KOPT-K1 (cell line): ENCODE measurements around the gene LRP1B.
"Not testable (repeated sequence)": the region's sequence is repeated elsewhere in the genome, so short reads cannot be mapped to it uniquely, and the experiment has no call there.

Source experiments
- H3K27ac ChIP-seq: fragments of 200-600 bp; sonication (generic); 2 replicates; pipeline ENCODE4 v1.5.1; 2016; ENCODE audit warnings: antibody characterized with exemption, mild to moderate bottlenecking, low read depth, low read length; ENCODE audit not compliant: poor library complexity, severe bottlenecking
- H3K36me3 ChIP-seq: fragments of 200-600 bp; sonication (generic); 2 replicates; pipeline ENCODE4 v1.5.1; 2017; ENCODE audit warnings: antibody characterized with exemption, mild to moderate bottlenecking, low read length, moderate library complexity; ENCODE audit not compliant: insufficient read depth
- H3K9me3 ChIP-seq: fragments of 200-600 bp; sonication (generic); 2 replicates; pipeline ENCODE4 v1.5.1; 2017; ENCODE audit warnings: antibody characterized with exemption, low read length, mild to moderate bottlenecking; ENCODE audit not compliant: insufficient read depth, poor library complexity, severe bottlenecking

Gene LRP1B

DNA sequence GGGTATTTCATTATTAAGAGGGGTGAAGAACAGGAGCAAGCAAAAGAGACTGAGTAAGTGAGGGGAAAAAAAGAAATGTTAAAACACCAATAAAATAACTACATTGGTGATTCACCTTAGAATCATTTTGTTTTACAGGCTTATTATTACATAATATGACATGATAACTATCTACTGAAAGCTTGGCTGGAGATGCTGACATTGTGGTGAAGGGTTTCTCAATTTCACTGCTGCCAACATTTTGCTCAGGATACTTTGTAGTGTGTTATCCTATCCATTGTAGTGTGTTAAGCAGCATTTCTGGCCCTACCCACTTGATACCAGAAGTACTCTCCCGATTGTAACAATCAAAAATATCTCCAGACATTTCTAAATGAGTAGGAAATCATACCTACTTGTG is 1786.0 kb downstream of the LRP1B start:
- no peaks in the 10 kb centered on the region for H3K9me3 ChIP-seq
- no peaks in the 10 kb centered on the region for H3K36me3 ChIP-seq
- no peak overlapping the region for H3K27ac ChIP-seq

DNA sequence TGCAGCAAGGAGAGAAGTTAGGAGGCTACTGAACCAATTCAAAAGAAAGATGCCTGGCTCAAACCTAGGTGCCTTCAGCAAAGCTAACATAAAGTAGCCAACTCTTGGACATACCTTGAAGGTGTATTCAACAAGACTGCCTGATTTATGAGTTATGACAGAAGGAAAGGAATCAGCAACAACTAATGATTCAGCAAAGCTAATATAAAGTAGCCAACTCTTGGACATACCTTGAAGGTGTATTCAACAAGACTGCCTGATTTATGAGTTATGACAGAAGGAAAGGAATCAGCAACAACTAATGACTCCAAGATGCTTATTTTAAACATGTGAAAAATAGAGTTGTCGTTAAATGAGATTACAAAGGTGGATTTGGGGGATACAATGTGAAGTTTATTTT is 1786.5 kb downstream of the LRP1B start:
- H3K27ac ChIP-seq, result not testable (repeated sequence)

DNA sequence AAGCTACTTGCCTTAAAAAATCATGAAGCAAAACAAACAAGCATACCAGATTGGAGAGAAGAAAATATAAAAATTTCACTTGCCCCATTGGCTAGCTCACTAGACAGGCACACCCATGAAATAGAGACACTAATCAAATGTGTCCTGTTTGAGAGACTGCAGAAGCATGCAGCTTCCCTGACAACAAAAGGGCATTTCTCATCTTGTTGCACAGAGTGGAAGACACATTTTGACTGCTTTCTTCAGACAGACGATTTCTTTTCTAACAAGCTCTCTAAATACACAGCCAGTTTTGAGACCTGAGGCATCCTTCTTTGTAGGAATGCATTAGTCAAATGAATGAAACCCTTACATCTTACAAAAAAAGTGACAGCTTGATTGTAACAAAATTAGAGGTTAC is 1792.0 kb downstream of the LRP1B start:
- Histone ChIP-seq H3K27ac (no peak overlapping the region), H3K9me3 (no peaks in the 10 kb centered on the region), H3K36me3 (no peaks in the 10 kb centered on the region)

More for the DNA sequence above, 1786.5 kb downstream of the LRP1B start:
- not testable (repeated sequence) for H3K9me3 ChIP-seq, H3K36me3 ChIP-seq

DNA sequence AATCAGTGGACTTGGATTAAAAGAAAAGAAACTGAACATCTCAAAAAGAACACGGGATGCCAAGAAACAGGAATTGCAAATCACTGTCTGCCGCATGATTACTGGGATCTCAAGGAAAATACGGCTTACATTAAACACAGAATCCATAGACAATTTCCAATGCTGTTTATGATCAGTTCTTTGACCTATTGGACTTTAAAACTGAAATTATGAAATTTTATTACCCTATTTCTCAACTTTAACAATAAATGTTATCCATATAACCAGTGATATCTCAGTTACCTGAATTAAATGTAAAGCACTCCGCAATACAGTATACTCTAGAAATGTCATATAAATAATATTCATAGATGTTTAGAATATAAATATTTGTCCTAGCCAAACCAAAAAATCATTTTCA is 1793.8 kb downstream of the LRP1B start:
- Histone ChIP-seq H3K9me3 (no peaks in the 10 kb centered on the region), H3K27ac (no peak overlapping the region), H3K36me3 (no peaks in the 10 kb centered on the region)

DNA sequence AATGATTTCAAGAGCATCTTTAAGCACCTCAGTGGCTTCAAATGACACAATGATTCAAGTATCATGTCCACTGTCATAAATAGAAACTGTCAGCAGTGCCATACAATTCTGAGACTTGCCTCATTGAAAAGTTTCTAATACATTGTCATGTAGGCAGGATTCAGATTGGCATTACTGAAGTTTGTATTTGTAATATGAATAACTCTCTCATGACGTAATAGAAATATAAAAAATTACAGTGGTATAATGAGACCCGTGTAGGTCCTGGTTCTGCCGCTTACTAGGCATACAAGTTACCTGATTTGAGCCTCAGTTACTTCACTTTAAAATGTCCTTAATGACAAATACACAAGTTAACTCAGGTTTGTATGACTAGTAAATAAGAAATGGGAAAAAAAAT is 1814.5 kb downstream of the LRP1B start:
- Histone ChIP-seq H3K9me3 (no peaks in the 10 kb centered on the region), H3K27ac (no peak overlapping the region), H3K36me3 (no peaks in the 10 kb centered on the region)

DNA sequence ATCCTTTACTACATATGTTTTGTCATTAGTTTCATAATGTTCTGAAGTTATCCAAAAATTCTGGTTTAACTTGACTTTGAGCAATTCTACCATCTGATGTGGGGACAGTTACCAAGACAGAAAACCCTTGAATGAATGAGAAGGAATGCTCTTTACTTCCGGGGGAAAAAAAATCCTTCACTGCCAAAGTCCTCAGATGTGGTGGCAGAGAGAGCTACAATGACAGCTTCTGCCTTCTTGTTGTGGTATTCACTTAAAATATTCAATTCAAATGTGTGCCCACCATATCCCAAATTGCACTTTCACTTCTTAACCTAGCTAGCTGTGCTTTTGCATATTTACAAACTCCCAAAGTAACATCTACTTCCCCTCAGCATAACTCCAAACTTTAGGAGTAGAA is 1818.9 kb downstream of the LRP1B start:
- Histone ChIP-seq H3K36me3 (no peaks in the 10 kb centered on the region), H3K9me3 (no peaks in the 10 kb centered on the region), H3K27ac (no peak overlapping the region)

DNA sequence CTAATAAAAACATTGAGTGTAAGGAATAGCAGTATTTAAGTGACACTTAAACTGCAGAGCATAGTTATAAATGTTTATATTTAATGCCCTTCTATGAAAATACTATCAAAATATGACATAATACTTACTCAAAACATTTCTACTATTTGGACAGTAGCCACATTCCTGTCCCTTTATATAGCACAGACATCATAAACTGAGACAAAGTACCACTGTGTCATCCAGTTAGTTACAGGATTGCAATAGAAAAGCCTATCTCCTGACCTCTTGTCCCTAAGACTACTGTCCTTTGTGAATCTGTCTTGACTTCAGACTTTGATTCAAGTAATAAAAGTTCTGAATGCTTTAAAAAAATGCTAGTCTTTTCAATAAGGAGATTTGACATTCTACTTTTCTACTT is 1822.1 kb downstream of the LRP1B start:
- H3K9me3 ChIP-seq, result no peaks in the 10 kb centered on the region
- H3K36me3 ChIP-seq, result no peaks in the 10 kb centered on the region
- no peak overlapping the region for H3K27ac ChIP-seq

DNA sequence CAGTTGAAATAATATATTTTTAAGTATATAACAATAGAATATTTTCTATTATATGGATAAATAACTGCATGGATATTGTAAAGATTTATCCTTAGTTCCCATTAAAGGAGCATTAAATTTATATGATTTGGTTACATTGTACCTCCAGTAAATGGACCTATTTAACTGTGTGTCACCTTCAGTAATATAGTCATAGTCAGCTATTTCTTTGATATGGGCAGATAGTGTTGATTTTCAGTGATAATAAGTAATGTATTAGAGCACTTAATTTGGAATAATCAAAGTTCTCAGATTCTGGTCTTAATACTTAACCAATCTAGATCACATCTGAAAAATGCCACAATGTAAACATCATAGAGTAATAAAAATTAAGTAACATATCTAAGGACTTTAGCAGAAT is 1823.3 kb downstream of the LRP1B start:
- no peak overlapping the region for H3K27ac ChIP-seq
- H3K36me3 ChIP-seq, result no peaks in the 10 kb centered on the region
- H3K9me3 ChIP-seq, result no peaks in the 10 kb centered on the region

DNA sequence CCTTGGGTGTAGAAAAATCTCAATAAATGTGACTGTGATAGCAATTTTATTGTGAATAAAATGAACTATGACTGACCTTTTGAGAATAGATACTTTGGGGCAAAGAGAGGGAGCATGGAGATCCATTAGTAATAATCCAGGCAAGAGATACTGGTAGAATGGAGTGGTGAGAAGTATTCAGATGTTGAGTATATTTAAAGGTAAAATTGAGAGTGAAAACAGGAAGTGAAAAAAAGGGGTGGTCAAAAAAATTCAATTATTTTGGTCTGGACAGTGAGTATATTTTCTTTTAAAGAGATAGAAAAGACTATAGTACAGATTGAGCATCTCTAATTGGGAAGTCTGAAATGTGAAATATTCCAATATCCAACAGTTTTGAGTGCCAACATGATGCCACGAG is 1835.0 kb downstream of the LRP1B start:
- Histone ChIP-seq H3K9me3 (no peaks in the 10 kb centered on the region), H3K27ac (no peak overlapping the region), H3K36me3 (no peaks in the 10 kb centered on the region)

DNA sequence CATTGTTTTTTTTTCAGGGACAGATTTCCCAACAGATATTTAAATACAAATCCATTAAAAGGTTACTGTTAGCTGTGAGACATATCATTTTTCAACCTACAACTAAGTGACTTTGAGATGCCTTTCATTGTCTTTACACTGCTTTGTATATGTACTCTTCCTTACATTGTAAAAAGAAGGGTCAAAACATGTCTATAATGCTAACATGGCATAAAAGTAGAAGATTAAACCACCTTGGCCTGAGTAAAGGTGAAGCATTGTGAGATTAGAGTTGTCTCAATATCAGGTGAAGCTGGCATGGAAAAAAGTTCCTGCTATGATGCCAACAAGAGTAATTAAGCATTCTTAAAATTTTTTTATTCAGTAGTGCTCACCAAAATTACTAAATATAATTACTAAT is 1842.1 kb downstream of the LRP1B start:
- H3K9me3 ChIP-seq, result no peaks in the 10 kb centered on the region
- no peak overlapping the region for H3K27ac ChIP-seq
- H3K36me3 ChIP-seq, result no peaks in the 10 kb centered on the region

DNA sequence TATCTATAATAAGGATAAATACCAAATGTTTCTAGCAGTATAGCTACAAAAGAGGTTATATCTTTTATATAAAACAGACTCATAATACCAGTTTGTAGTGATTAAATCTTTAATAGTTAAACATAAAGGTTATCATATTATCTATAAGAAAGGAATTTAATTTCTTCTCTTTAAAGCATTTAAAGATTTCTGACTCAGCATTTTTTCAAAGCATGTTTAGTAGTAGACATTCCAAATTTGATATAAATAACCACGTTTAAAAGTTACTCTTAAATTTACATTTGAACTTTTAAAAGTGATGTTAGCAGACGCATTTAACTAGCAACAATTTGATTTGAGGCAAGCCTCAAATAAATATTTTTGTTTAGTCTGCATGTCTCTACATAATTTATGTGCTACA is 1842.6 kb downstream of the LRP1B start:
- no peaks in the 10 kb centered on the region for H3K9me3 ChIP-seq
- H3K27ac ChIP-seq, result no peak overlapping the region
- no peaks in the 10 kb centered on the region for H3K36me3 ChIP-seq

DNA sequence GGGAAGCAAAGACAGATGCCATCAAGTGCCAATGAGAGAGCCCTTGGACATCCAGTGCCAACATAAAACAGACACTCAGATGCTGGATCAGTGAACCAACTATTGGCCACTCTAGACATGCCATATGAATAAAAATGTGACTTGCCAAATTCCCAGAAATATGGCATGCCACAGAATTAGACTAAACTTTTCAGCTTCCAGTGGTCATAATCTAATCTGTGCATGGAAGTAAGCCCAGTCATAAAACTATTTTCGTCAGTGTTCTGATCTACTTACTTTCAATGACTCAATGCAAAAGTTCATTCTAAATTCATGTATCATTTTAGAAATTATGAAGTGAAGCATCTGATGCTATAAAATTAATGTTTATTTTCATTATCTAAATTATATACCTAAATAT is 1844.4 kb downstream of the LRP1B start:
- Histone ChIP-seq H3K36me3 (no peaks in the 10 kb centered on the region), H3K9me3 (no peaks in the 10 kb centered on the region), H3K27ac (no peak overlapping the region)

DNA sequence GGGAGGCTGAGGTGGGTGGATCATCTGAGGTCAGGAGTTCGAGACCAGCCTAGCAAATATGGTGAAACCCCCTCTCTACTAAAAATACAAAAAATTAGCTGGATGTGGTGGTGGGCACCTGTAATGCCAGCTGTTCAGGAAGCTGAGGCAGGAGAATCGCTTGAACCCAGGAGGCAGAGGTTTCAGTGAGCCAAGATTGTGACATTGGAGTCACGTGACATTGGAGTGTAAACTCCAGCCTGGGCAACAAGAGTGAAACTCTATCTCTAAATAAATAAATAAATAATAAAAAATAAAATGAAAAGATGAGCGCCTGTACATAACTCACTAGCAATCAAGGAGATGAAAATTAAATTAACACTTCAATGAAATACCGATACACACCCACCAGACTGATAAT is 1853.5 kb downstream of the LRP1B start:
- H3K36me3 ChIP-seq, H3K9me3 ChIP-seq, H3K27ac ChIP-seq: not testable (repeated sequence)

DNA sequence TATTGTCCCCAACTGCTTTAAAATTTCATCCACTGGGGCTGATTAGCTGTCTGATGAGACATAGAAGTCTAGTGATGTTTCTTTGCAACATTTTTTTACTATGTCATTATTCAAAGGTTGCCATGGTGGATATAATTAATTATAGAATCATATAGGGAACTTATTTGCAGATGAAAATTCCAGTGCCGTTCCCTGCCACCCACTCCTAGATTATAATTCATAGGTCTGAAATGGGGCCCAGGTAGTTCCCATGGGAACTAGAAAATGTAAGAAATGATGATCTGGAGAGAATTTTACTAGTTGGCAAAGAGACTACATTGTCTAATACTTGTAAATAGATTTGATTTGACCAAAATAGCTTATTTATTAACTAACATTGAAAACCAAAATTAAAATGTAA is 1854.2 kb downstream of the LRP1B start:
- Histone ChIP-seq H3K9me3 (no peaks in the 10 kb centered on the region), H3K27ac (no peak overlapping the region), H3K36me3 (no peaks in the 10 kb centered on the region)

DNA sequence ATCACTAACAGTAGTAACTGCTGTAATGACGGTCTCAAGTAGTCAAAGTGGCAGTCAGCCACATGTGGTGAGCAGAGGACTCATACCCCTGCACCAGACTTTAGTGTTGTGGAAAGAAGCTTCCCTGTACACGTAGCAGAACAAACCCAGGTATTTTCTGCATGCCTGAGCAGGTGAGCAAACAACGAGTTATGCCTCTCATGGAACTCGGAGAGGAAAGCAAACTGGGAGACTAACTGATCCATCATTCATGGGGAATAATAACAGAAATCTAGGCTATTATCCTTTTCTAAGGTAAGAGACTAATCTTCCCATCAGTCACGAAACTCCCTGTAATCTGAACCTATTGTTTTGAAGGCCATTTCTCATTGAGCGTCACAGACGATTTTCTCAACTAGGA is 1855.4 kb downstream of the LRP1B start:
- Histone ChIP-seq H3K27ac (no peak overlapping the region), H3K9me3 (no peaks in the 10 kb centered on the region)

DNA sequence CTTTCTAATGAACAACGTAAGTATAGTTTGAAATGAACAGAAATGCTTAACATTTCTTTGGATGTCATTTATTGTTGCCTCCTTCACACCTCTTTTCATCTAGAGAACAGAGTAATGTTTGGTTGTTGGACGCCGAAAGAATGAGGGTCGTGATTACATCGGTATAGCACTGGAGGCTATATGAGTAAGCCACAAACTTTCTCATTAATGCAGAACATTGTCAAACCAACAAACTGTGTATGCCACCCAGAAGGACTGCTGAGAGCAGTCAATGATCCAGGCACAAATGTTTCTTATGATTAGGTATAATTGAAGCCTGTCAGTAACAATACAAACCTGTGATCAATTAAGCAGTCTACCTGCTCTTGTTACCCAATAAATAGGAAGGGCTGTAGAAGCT is 1855.9 kb downstream of the LRP1B start:
- H3K9me3 ChIP-seq, result no peaks in the 10 kb centered on the region
- H3K27ac ChIP-seq, result no peak overlapping the region
- H3K36me3 ChIP-seq, result no peaks in the 10 kb centered on the region

More for the DNA sequence above, 1855.4 kb downstream of the LRP1B start:
- no peaks in the 10 kb centered on the region for H3K36me3 ChIP-seq

DNA sequence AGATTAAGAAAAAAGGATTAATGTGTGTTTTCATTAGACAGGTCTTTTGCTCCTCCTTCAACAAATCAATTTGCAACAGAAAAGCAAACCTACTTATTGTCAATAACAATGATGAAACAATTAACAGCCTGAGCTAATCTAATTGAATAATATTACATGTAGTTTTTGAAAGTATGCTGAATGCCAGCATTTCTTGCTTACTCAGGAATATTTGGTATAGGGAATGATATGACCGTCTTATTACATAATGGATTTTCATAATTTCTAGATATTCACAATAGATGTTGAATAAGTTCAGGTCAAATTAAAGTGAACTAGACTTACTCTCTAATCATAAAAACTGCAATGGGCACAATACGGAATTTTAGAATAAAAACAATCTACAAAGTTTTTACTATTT is 1856.9 kb downstream of the LRP1B start:
- Histone ChIP-seq H3K9me3 (no peaks in the 10 kb centered on the region), H3K36me3 (no peaks in the 10 kb centered on the region), H3K27ac (no peak overlapping the region)
